H1 (cell line): ENCODE measurements around the gene PIP5K1B. TPM values are rescaled to one million over a fixed set of nuclear protein-coding genes. Genes with fewer than 3 reads are reported as not detected.

Experiments used
- CHD1 ChIP-seq: IDR thresholded peaks from 2 replicates; pipeline ENCODE4 v1.6.1; 2012; ENCODE audit warnings: low read depth, low read length, improper control_type of control experiment
- EZH2 ChIP-seq: fragments of 200-600 bp; sonication (generic); IDR thresholded peaks from 2 replicates; pipeline ENCODE4 v1.7.1; 2012; ENCODE audit warnings: low read depth, mild to moderate bottlenecking, moderate library complexity, low read length, inconsistent platforms; ENCODE audit not compliant: severe bottlenecking
- GTF2F1 ChIP-seq: IDR thresholded peaks from 2 replicates; pipeline ENCODE4 v1.6.1; 2012; ENCODE audit warnings: low read depth, low read length, improper control_type of control experiment, borderline replicate concordance
- KDM4A ChIP-seq: IDR thresholded peaks from one replicate; pipeline ENCODE4 v1.7.1; 2012; ENCODE audit warnings: low read depth, mild to moderate bottlenecking, moderate library complexity, low read length, inconsistent platforms; ENCODE audit not compliant: severe bottlenecking
- RFX5 ChIP-seq: IDR thresholded peaks from 2 replicates; pipeline ENCODE4 v1.6.1; 2011; ENCODE audit warnings: low read depth, low read length, improper control_type of control experiment, borderline replicate concordance
- SIX5 ChIP-seq: IDR thresholded peaks from 2 replicates; pipeline ENCODE4 v1.6.1; 2011; ENCODE audit warnings: mild to moderate bottlenecking, low read depth, low read length
- TEAD4 ChIP-seq: IDR thresholded peaks from 2 replicates; pipeline ENCODE4 v1.6.1; 2012; ENCODE audit warnings: low read depth, low read length, inconsistent platforms, mixed read lengths
- polyA plus RNA-seq, 7 experiments: library from polyadenylated mRNA; depleted of rRNA in 3 of 7; stranded (reverse) in 5 of 7; unstranded in 2 of 7; fragments of >200 nt in 5 of 7; fragments of 200-250 nt in 2 of 7; gene quantifications; 1 replicate in 5 of 7; 2 replicates in 1 of 7; 4 replicates in 1 of 7; pipeline versions ENCODE4 v1.2.1 to v1.2.3, GENCODE V29; 2011 to 2013; ENCODE audit warnings: missing spikeins in 2 of 7, mixed read lengths in 2 of 7
- total RNA-seq: library from RNA; stranded (reverse); fragmentation: NEBNext Ultra II Directional; extraction: Animal tissue kit (Norgen Biotek cat#: 25700); gene quantifications from 2 replicates; pipeline ENCODE4 v1.2.1, GENCODE V29; 2021

PIP5K1B gene
- total and polyA plus RNA-seq, 2 of the 8 experiments (the other 6 are each of a cell fraction or from before 2014, with no cell fraction given) = 4.7 to 7.7 TPM

- TF ChIP-seq SIX5 = no peak
- TF ChIP-seq GTF2F1 = no peak
- TF ChIP-seq EZH2 = no peak
- TF ChIP-seq KDM4A = no peak
- TF ChIP-seq CHD1 = no peak
- TF ChIP-seq RFX5 = no peak
- TF ChIP-seq TEAD4 = no peak
These were observed 23.7 kb downstream of the PIP5K1B start (continued) for GRCh38 chr9:68728731-68729130.
